Naive thymus-derived CD4-positive, alpha-beta T cell (primary cell): ENCODE measurements around the gene ERH. TPM values are rescaled to one million over a fixed set of nuclear protein-coding genes. Genes with fewer than 3 reads are reported as not detected.

Source experiments
- ATAC-seq: fragments of 150-1000 bp; cut with Tn5 transposase; 2 replicates; pipeline ENCODE4 v1.10.0; 2021; ENCODE audit warnings: mild to moderate bottlenecking, moderate library complexity
- CTCF ChIA-PET: fragments of 350-600 bp; sonication (Branson Sonifier 250); formaldehyde crosslinking; loops from one replicate; lab custom pipeline; 2021; ENCODE audit warnings: antibody characterized with exemption; lab: Charles Lee
- POLR2A ChIA-PET: fragments of 350-600 bp; sonication (Branson Sonifier 250); formaldehyde crosslinking; loops from one replicate; lab custom pipeline; 2021; ENCODE audit warnings: antibody characterized with exemption, inconsistent platforms; lab: Charles Lee
- DNase-seq, 9 donors: peaks; one replicate each; pipeline versions ENCODE4 v3.0.0 to v3.0.0-alpha.2; 2020 to 2022; ENCODE audit warnings: mixed read lengths in 1 of 9
- H3K27ac ChIP-seq: one replicate; pipeline ENCODE4 v1.7.0; 2013; ENCODE audit warnings: mild to moderate bottlenecking, low read depth, low read length, moderate library complexity
- H3K27me3 ChIP-seq, 2 donors: one replicate each; pipeline ENCODE4 v1.7.0; 2013; ENCODE audit warnings: low read length in 2 of 2, mild to moderate bottlenecking in 2 of 2, moderate library complexity in 2 of 2; ENCODE audit not compliant: control insufficient read depth in 2 of 2, insufficient read depth in 2 of 2
- H3K36me3 ChIP-seq, 3 experiments: 1 replicate in 2 of 3; 2 replicates in 1 of 3; pipeline ENCODE4 v1.7.0; 2013; ENCODE audit warnings: low read length in 3 of 3, mild to moderate bottlenecking in 3 of 3, moderate library complexity in 1 of 3; ENCODE audit not compliant: insufficient read depth in 3 of 3, control insufficient read depth in 2 of 3
- H3K4me1 ChIP-seq, 2 donors: one replicate each; pipeline ENCODE4 v1.7.0; 2013; ENCODE audit warnings: low read length in 2 of 2, mild to moderate bottlenecking in 2 of 2, moderate library complexity in 1 of 2; ENCODE audit not compliant: control insufficient read depth in 2 of 2, insufficient read depth in 2 of 2
- H3K4me3 ChIP-seq: 2 replicates; pipeline ENCODE4 v1.7.0; 2013; ENCODE audit warnings: mild to moderate bottlenecking, low read length
- H3K9me3 ChIP-seq, 3 experiments: 1 replicate in 2 of 3; 2 replicates in 1 of 3; pipeline ENCODE4 v1.7.0; 2013; ENCODE audit warnings: low read length in 3 of 3; ENCODE audit not compliant: control insufficient read depth in 2 of 3
- H3K27ac Mint-ChIP-seq, 9 donors: one replicate each; pipeline ENCODE4 v1.8.0; 2020 to 2022; ENCODE audit warnings: mixed read lengths in 9 of 9, mild to moderate bottlenecking in 8 of 9, moderate library complexity in 5 of 9, inconsistent platforms in 2 of 9
- H3K27me3 Mint-ChIP-seq, 5 donors: one replicate each; pipeline ENCODE4 v1.8.0; 2021 to 2022; ENCODE audit warnings: mixed read lengths in 5 of 5, mild to moderate bottlenecking in 1 of 5
- H3K36me3 Mint-ChIP-seq, 5 donors: one replicate each; pipeline ENCODE4 v1.8.0; 2020 to 2022; ENCODE audit warnings: mixed read lengths in 5 of 5, mild to moderate bottlenecking in 3 of 5, inconsistent platforms in 1 of 5
- H3K4me1 Mint-ChIP-seq, 7 donors: one replicate each; pipeline ENCODE4 v1.8.0; 2020 to 2022; ENCODE audit warnings: mixed read lengths in 7 of 7, mild to moderate bottlenecking in 3 of 7, inconsistent platforms in 1 of 7
- H3K4me3 Mint-ChIP-seq, 10 donors: one replicate each; pipeline ENCODE4 v1.8.0; 2020 to 2022; ENCODE audit warnings: mild to moderate bottlenecking in 10 of 10, mixed read lengths in 10 of 10, moderate library complexity in 6 of 10, inconsistent platforms in 2 of 10
- H3K9me3 Mint-ChIP-seq, 11 donors: one replicate each; pipeline ENCODE4 v1.8.0; 2020 to 2022; ENCODE audit warnings: mixed read lengths in 11 of 11, mild to moderate bottlenecking in 4 of 11, inconsistent platforms in 1 of 11, moderate library complexity in 1 of 11
- intact Hi-C, 2 donors: fragments of 100-400 bp; cut with micrococcal nuclease; formaldehyde crosslinking; loops; one replicate each; pipeline ENCODE4 v1.15.1; 2023
- polyA plus RNA-seq, 2 donors: library from polyadenylated mRNA; unstranded; fragments of 300-500 nt; fragmentation: Illumina TruSeq; gene quantifications; one replicate each; pipeline ENCODE4 v1.2.3, GENCODE V29; 2021
- total RNA-seq, 6 experiments: library from RNA in 5 of 6; stranded (reverse) in 5 of 6; gene quantifications; 1 replicate in 5 of 6; 2 replicates in 1 of 6; pipeline ENCODE4 v1.2.3 and lab custom pipeline; 2021 to 2026

ERH gene
- total and polyA plus RNA-seq, 7 experiments from 2014 or later = 26.4 to 330 (median 93.7) TPM

DNA sequence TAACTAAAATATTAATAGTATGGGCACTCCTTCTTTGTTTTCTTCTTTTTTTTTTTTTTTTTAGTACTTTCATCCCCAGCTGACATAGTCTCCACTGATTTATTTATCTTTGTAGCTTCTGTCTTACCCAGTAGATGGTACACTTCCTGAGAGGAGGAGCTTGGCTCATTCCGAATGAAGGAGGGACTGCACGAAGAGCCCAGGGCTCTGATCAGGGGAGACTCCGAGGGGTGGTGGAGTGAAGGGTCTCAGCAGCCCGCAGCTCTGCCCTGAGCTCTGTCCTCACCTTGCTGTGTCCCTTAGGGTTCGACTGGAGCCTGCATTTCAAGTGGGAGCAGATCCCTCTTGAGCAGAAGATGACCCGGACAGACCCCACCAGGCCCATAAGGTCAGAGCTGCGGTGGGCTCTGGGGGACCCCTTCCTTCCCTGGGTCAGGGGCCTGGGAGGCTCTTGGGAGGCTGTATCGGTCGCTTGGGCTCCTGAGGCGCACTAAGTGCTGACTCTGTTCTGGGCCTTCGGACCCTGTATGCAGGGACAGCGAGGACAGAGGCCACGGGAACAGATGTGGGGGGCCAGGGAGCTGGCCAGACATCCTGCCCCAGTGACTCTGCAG is 65.2 kb downstream of the ERH start:
- no peak for ATAC-seq
- CTCF ChIA-PET = no interaction called here
- H3K36me3 ChIP-seq = no peaks in the 10 kb centered on the region
- Mint-ChIP-seq H3K4me1 (peaks cover 1 to 20% (median 9%) of the 10 kb centered on the region in 7 donors), H3K27ac (no peak overlapping the region), H3K36me3 (no peaks in the 10 kb centered on the region), H3K27me3 (peaks cover 0 to 4% (median 3%) of the 10 kb centered on the region in 5 donors), H3K4me3 (no peak overlapping the region), H3K9me3 (peaks cover 0 to 2% (median 0%) of the 10 kb centered on the region in 11 donors)
- H3K9me3 ChIP-seq = no peaks in the 10 kb centered on the region
- H3K27ac ChIP-seq = no peak overlapping the region
- intact Hi-C loops = no loop called here
- no peaks in the 10 kb centered on the region for H3K4me1 ChIP-seq
- no peaks in the 10 kb centered on the region for H3K27me3 ChIP-seq
- H3K4me3 ChIP-seq = no peak overlapping the region
- no peak for DNase-seq
- POLR2A ChIA-PET = no interaction called here

DNA sequence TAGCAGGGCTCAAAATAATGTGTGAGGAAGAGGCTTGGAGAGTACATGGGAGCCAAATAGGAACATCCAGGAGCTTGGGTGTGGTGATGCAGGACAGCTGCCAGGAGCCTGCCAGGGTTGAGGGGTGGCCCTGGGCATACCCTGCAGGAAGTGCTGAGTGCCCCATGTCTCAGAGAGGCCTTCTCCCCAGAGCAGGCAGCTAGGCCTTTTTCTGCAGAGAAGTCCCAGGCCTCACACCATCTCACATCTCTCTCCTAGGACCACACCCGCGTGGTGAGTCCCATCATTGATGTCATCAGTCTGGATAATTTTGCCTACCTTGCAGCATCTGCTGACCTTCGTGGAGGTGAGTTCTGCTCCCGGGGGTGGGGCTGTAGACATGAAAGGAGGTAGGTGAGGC is 66.9 kb downstream of the ERH start:
- H3K4me3 ChIP-seq = no peak overlapping the region
- H3K4me3 Mint-ChIP-seq = no peak overlapping the region
- CTCF ChIA-PET = no interaction called here
- no peak overlapping the region for H3K27ac Mint-ChIP-seq
- H3K27me3 ChIP-seq = no peaks in the 10 kb centered on the region
- H3K27me3 Mint-ChIP-seq = peaks cover 0 to 6% (median 0%) of the 10 kb centered on the region in 5 donors
- no peaks in the 10 kb centered on the region for H3K36me3 ChIP-seq
- H3K4me1 Mint-ChIP-seq = peaks cover 1 to 20% (median 9%) of the 10 kb centered on the region in 7 donors
- intact Hi-C loops = no loop called here
- H3K27ac ChIP-seq = no peak overlapping the region
- POLR2A ChIA-PET = interaction anchor here (0.6 kb wide), 1 partner anchor 135 kb away, joined by 4 read pairs; no protein-coding TSS in a partner anchor
- H3K4me1 ChIP-seq = no peaks in the 10 kb centered on the region
- DNase-seq = no peak
- no peak for ATAC-seq
- peaks cover 0 to 3% (median 0%) of the 10 kb centered on the region in 11 donors for H3K9me3 Mint-ChIP-seq
- no peaks in the 10 kb centered on the region for H3K9me3 ChIP-seq
- no peaks in the 10 kb centered on the region for H3K36me3 Mint-ChIP-seq

Other genes starting within 250 kb of the ERH start
- gene DCAF5, start 245.2 kb downstream of the ERH start, total RNA-seq = 10 to 100 TPM; 43.0 to 74.3 (median 70.4) TPM
- gene DCAF5, start 245.2 kb downstream of the ERH start, polyA plus RNA-seq = 10 to 100 TPM; 65.9 to 89.2 TPM
- 10 to 100 TPM in 3 of 5 experiments, 1 to 10 TPM in 2; 4.8 to 17.2 (median 10.6) TPM for gene EXD2, start 206.8 kb downstream of the ERH start, total RNA-seq
- gene EXD2, start 206.8 kb downstream of the ERH start, polyA plus RNA-seq = 10 to 100 TPM in 1 of 2 donors, 1 to 10 TPM in 1; 3.7 to 13.3 TPM
- under 1 TPM in 2 of 5 experiments, not detected in 3; 0.07 to 0.65 TPM for gene GALNT16, start 138.1 kb downstream of the ERH start, total RNA-seq
- gene GALNT16, start 138.1 kb downstream of the ERH start, polyA plus RNA-seq = not detected
- 10 to 100 TPM; 27.2 to 50.3 (median 35.3) TPM for gene SLC39A9, start 393 bp upstream of the ERH start, total RNA-seq
- gene SLC39A9, start 393 bp upstream of the ERH start, polyA plus RNA-seq = 10 to 100 TPM; 12.3 to 22.7 TPM
- under 1 TPM; 0.07 to 0.74 (median 0.30) TPM for gene PLEKHD1, start 86.4 kb upstream of the ERH start, total RNA-seq
- under 1 TPM in 1 of 2 donors, not detected in 1; 0.23 TPM for gene PLEKHD1, start 86.4 kb upstream of the ERH start, polyA plus RNA-seq
- not detected for gene CCDC177, start 176.6 kb upstream of the ERH start, total RNA-seq
- not detected for gene CCDC177, start 176.6 kb upstream of the ERH start, polyA plus RNA-seq
- gene SUSD6, start 213.3 kb upstream of the ERH start, total RNA-seq = 10 to 100 TPM; 42.9 to 90.8 (median 65.0) TPM
- gene SUSD6, start 213.3 kb upstream of the ERH start, polyA plus RNA-seq = 1 to 10 TPM; 4.3 to 6.3 TPM